HepG2 (cell line): ENCODE results near the gene FAM83E. TPM values are rescaled to one million over a fixed set of nuclear protein-coding genes. Genes with fewer than 3 reads are reported as not detected.

Experiments used
- DR1 ChIP-seq: sonication (generic); formaldehyde crosslinking; IDR thresholded peaks from 2 replicates; pipeline ENCODE4 v1.8.0; 2021; ENCODE audit warnings: mild to moderate bottlenecking, missing genetic modification reagents, inconsistent platforms
- EP300 ChIP-seq, 3 experiments: sonication (generic) in 1 of 3; formaldehyde crosslinking in 1 of 3; IDR thresholded peaks; 2 replicates each; pipeline versions ENCODE4 v1.5.1 to v1.6.1; 2011 to 2020; ENCODE audit warnings: low read depth in 2 of 3, low read length in 2 of 3, borderline replicate concordance in 1 of 3, improper control_type of control experiment in 1 of 3, mild to moderate bottlenecking in 1 of 3, missing genetic modification reagents in 1 of 3, moderate library complexity in 1 of 3
- GATA4 ChIP-seq: sonication (generic); IDR thresholded peaks from 2 replicates; pipeline ENCODE4 v1.6.1; 2016; ENCODE audit warnings: antibody characterized with exemption, low read depth, borderline replicate concordance
- HDAC2 ChIP-seq: sonication (generic); formaldehyde crosslinking; IDR thresholded peaks from 2 replicates; pipeline ENCODE4 v1.4.0; 2020; ENCODE audit warnings: missing genetic modification reagents
- HNF1A ChIP-seq, 2 experiments: sonication (generic) in 1 of 2; formaldehyde crosslinking in 1 of 2; IDR thresholded peaks; 2 replicates each; pipeline versions ENCODE4 v1.4.0 to v1.6.1; 2016 to 2020; ENCODE audit warnings: borderline replicate concordance in 1 of 2, low read depth in 1 of 2, mild to moderate bottlenecking in 1 of 2, missing genetic modification reagents in 1 of 2
- MZF1 ChIP-seq: sonication (generic); formaldehyde crosslinking; IDR thresholded peaks from 2 replicates; pipeline ENCODE4 v1.8.1; 2023; ENCODE audit warnings: mild to moderate bottlenecking, missing genetic modification reagents, borderline replicate concordance
- NCOA2 ChIP-seq: sonication (generic); formaldehyde crosslinking; IDR thresholded peaks from 2 replicates; pipeline ENCODE4 v1.8.0; 2022; ENCODE audit warnings: inconsistent platforms
- SOX5 ChIP-seq: IDR thresholded peaks from 2 replicates; pipeline ENCODE4 v1.6.1; 2016; ENCODE audit warnings: borderline replicate concordance
- STAT6 ChIP-seq: sonication (generic); formaldehyde crosslinking; IDR thresholded peaks from 2 replicates; pipeline ENCODE4 v1.4.0; 2020; ENCODE audit warnings: missing genetic modification reagents, mild to moderate bottlenecking, borderline replicate concordance
- UBTF ChIP-seq: sonication (generic); formaldehyde crosslinking; IDR thresholded peaks from 2 replicates; pipeline ENCODE4 v1.4.0; 2020; ENCODE audit warnings: mild to moderate bottlenecking, missing genetic modification reagents
- ZMAT3 ChIP-seq: sonication (generic); formaldehyde crosslinking; conservative IDR thresholded peaks from 2 replicates; pipeline ENCODE4 v1.7.0; 2021; ENCODE audit warnings: missing genetic modification reagents
- ZNF274 ChIP-seq: sonication (generic); formaldehyde crosslinking; IDR thresholded peaks from 2 replicates; pipeline ENCODE4 v1.5.1; 2020; ENCODE audit warnings: mild to moderate bottlenecking, missing genetic modification reagents
- ZNF354B ChIP-seq: sonication (generic); formaldehyde crosslinking; IDR thresholded peaks from 2 replicates; pipeline ENCODE4 v1.8.0; 2022; ENCODE audit warnings: mild to moderate bottlenecking, missing genetic modification reagents
- ZNF564 ChIP-seq: sonication (generic); formaldehyde crosslinking; IDR thresholded peaks from 2 replicates; pipeline ENCODE4 v1.8.1; 2023; ENCODE audit warnings: mild to moderate bottlenecking, missing genetic modification reagents
- ZSCAN9 ChIP-seq: IDR thresholded peaks from 2 replicates; pipeline ENCODE4 v1.6.1; 2016; ENCODE audit warnings: borderline replicate concordance
- polyA plus RNA-seq, 8 experiments: library from polyadenylated mRNA; depleted of rRNA in 3 of 8; stranded (reverse) in 7 of 8; unstranded in 1 of 8; fragments of >200 nt; fragmentation: Illumina TruSeq in 4 of 8; extraction: Trizol in 4 of 8; gene quantifications; 2 replicates each; pipeline versions ENCODE4 v1.2.1 to v1.2.3, GENCODE V29; 2011 to 2016; ENCODE audit warnings: low read depth in 4 of 8, missing spikeins in 1 of 8, mixed read lengths in 1 of 8; ENCODE audit not compliant: insufficient read depth in 1 of 8
- total RNA-seq, 5 experiments: library from RNA; depleted of rRNA; stranded (reverse); fragments of >200 nt; fragmentation: Illumina TruSeq; extraction: Trizol; gene quantifications; 2 replicates each; pipeline ENCODE4 v1.2.3, GENCODE V29; 2016; ENCODE audit warnings: low read depth in 1 of 5
- TF ChIP-seq, protein P1 (sequence below), 2 experiments: fragments of 450-650 bp in 1 of 2; sonication (generic) in 1 of 2; formaldehyde crosslinking; IDR thresholded peaks; 2 replicates each; pipeline versions ENCODE4 v1.5.0 to v1.8.0; 2020 to 2022; ENCODE audit warnings: mild to moderate bottlenecking in 1 of 2, missing genetic modification reagents in 1 of 2
- TF ChIP-seq, protein P2 (sequence below): sonication (generic); formaldehyde crosslinking; IDR thresholded peaks from 2 replicates; pipeline ENCODE4 v1.4.0; 2020; ENCODE audit warnings: missing genetic modification reagents, mild to moderate bottlenecking, borderline replicate concordance

The FAM83E gene
- total and polyA plus RNA-seq, 2 of the 13 experiments (the other 11 are each of a cell fraction or from before 2014, with no cell fraction given) = 0.18 to 0.60 TPM

DNA sequence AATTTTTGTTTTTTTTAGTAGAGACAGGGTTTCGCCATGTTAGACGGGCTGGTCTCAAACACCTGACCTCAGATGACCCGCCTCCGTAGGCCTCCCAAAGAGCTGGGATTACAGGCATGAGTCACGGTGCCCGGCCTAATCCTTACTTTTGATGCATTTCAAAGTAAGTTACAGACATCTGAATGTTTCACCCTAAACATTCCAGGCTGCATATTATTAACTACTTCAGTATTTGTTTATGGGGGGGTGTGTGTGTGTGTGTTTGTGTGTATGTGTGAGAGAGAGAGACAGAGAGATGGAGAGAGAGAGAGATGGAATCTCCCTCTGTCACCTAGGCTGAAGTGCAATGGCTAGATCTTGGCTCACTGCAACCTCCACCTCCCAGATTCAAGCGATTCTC, 49.8 kb downstream of the FAM83E start (continued):
- TF ChIP-seq NCOA2 (CRISPR knock-in tag) (peak; percentile 64), SOX5 (0 out of 2 replicates have a peak, but pooled peaks have one; percentile 18), EP300 (IDR thresholded peaks at IDR 0.05; ENCODE audit: low read depth in 2 of 2, low read length in 2 of 2) (peak in 1 of 2 experiments; percentile 67; a peak in 1 of 4 replicates), EP300 (CRISPR knock-in tag; IDR thresholded peaks at IDR 0.05; ENCODE audit: borderline replicate concordance) (no peak), GATA4 (no peak), STAT6 (CRISPR knock-in tag) (no peak), ZMAT3 (CRISPR knock-in tag) (no peak), DR1 (CRISPR knock-in tag) (no peak), HDAC2 (peak; percentile 32; the same call in 1 of the 2 replicates), MZF1 (CRISPR knock-in tag) (no peak), ZNF354B (no peak), ZNF274 (CRISPR knock-in tag) (no peak), HNF1A (IDR thresholded peaks at IDR 0.05; ENCODE audit: low read depth) (0 out of 2 replicates have a peak, but pooled peaks have one; percentile 17), HNF1A (CRISPR knock-in tag; IDR thresholded peaks at IDR 0.05; ENCODE audit: borderline replicate concordance) (no peak; the same call in 1 of the 2 replicates), ZSCAN9 (CRISPR knock-in tag) (no peak), ZNF564 (CRISPR knock-in tag) (no peak), UBTF (CRISPR knock-in tag) (no peak)
- TF ChIP-seq, protein P1, sequence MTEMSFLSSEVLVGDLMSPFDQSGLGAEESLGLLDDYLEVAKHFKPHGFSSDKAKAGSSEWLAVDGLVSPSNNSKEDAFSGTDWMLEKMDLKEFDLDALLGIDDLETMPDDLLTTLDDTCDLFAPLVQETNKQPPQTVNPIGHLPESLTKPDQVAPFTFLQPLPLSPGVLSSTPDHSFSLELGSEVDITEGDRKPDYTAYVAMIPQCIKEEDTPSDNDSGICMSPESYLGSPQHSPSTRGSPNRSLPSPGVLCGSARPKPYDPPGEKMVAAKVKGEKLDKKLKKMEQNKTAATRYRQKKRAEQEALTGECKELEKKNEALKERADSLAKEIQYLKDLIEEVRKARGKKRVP (CRISPR knock-in tag; IDR thresholded peaks at IDR 0.05) = peak in 1 of 2 experiments; percentile 43; a peak in 1 of 4 replicates
- TF ChIP-seq, protein P2, sequence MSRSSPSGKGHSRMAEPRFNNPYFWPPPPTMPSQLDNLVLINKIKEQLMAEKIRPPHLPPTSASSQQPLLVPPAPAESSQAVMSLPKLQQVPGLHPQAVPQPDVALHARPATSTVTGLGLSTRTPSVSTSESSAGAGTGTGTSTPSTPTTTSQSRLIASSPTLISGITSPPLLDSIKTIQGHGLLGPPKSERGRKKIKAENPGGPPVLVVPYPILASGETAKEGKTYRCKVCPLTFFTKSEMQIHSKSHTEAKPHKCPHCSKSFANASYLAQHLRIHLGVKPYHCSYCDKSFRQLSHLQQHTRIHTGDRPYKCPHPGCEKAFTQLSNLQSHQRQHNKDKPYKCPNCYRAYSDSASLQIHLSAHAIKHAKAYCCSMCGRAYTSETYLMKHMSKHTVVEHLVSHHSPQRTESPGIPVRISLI (CRISPR knock-in tag) = 0 out of 2 replicates have a peak, but pooled peaks have one; percentile 21
